Stimulated activated CD4-positive, alpha-beta T cell treated with anti-CD3 and anti-CD28 coated beads, Interleukin-2, amount 100 ng/mL, for 4 hours (primary cell): ENCODE results near the gene ZMYND10.
A peak's percentile ranks its signal among the peaks of the same experiment; 100 is the strongest.

Experiments used
- DNase-seq: peaks from one replicate; pipeline ENCODE4 v3.0.0-alpha.2; 2020; ENCODE audit warnings: low read depth

The ZMYND10 gene

GRCh38 chr3:50370594-50370993 lies 25.1 kb upstream of the ZMYND10 start:
- DNase-seq = no peak

- DNase-seq = no peak
These were observed 23.6 kb upstream of the ZMYND10 start for GRCh38 chr3:50369012-50369670.

GRCh38 chr3:50365842-50366220 lies 20.3 kb upstream of the ZMYND10 start:
- DNase-seq = no peak

GRCh38 chr3:50365080-50365841 lies 19.7 kb upstream of the ZMYND10 start:
- DNase-seq = peak; percentile 92

GRCh38 chr3:50364573-50365079 lies 19.1 kb upstream of the ZMYND10 start:
- no peak for DNase-seq

GRCh38 chr3:50359760-50360110 lies 14.2 kb upstream of the ZMYND10 start:
- no peak for DNase-seq

GRCh38 chr3:50358911-50359759 lies 13.6 kb upstream of the ZMYND10 start, which contains the start of gene TMEM115:
TMEM115 (minus strand) TSS chr3:50359521; CDS start chr3:50359063, 458 bp downstream.
- DNase-seq = peak; percentile 95

- DNase-seq = no peak
These were observed 12.9 kb upstream of the ZMYND10 start for GRCh38 chr3:50358355-50358910.

GRCh38 chr3:50357481-50357880 lies 11.9 kb upstream of the ZMYND10 start:
- no peak for DNase-seq

GRCh38 chr3:50356553-50356952 lies 11.0 kb upstream of the ZMYND10 start:
- DNase-seq = no peak

GRCh38 chr3:50355829-50356552 lies 10.5 kb upstream of the ZMYND10 start:
- DNase-seq = no peak

- DNase-seq = no peak
These were observed 9.3 kb upstream of the ZMYND10 start for GRCh38 chr3:50354850-50355249.

GRCh38 chr3:50354186-50354764 lies 8.7 kb upstream of the ZMYND10 start:
- DNase-seq = no peak

GRCh38 chr3:50353245-50354004 lies 7.9 kb upstream of the ZMYND10 start:
- no peak for DNase-seq

- no peak for DNase-seq
These were observed 7.2 kb upstream of the ZMYND10 start for GRCh38 chr3:50352781-50353180.

GRCh38 chr3:50351323-50351697 lies 5.8 kb upstream of the ZMYND10 start:
- DNase-seq = no peak

GRCh38 chr3:50350527-50351322 lies 5.2 kb upstream of the ZMYND10 start, which contains the start of the genes CYB561D2 and NPRL2:
CYB561D2 (plus strand) TSS chr3:50350862; CDS start chr3:50351434, 572 bp downstream.
NPRL2 (minus strand) TSS chr3:50350775; CDS start chr3:50350652, 123 bp downstream.
- peak; percentile 99 for DNase-seq

GRCh38 chr3:50350213-50350526 lies 4.6 kb upstream of the ZMYND10 start:
- DNase-seq = no peak

GRCh38 chr3:50347187-50347813 lies 1.8 kb upstream of the ZMYND10 start:
- DNase-seq = peak; percentile 62
